HG03103 (cell line): Measurements from ENCODE around the gene FOXP1.
A peak's percentile ranks its signal among the peaks of the same experiment; 100 is the strongest.

Experiments
- ATAC-seq: cut with Tn5 transposase; IDR thresholded peaks from one replicate; pipeline ENCODE4 v1.9.1; 2021; ENCODE audit warnings: low read depth; ENCODE audit not compliant: unreplicated experiment

FOXP1 gene

GRCh38 chr3:71142441-71143161 lies 440.9 kb downstream of the FOXP1 start:
- no peak for ATAC-seq

GRCh38 chr3:71140477-71140876 lies 443.1 kb downstream of the FOXP1 start:
- ATAC-seq, result no peak

GRCh38 chr3:71139496-71139895 lies 444.0 kb downstream of the FOXP1 start:
- ATAC-seq, result no peak

- ATAC-seq, result no peak
Observed at GRCh38 chr3:71138410-71138809, 445.1 kb downstream of the FOXP1 start.

- no peak for ATAC-seq
Observed at GRCh38 chr3:71136276-71136675, 447.3 kb downstream of the FOXP1 start.

GRCh38 chr3:71135373-71136088 lies 448.0 kb downstream of the FOXP1 start:
- no peak for ATAC-seq

- no peak for ATAC-seq
Observed at GRCh38 chr3:71134521-71134920, 449.0 kb downstream of the FOXP1 start.

GRCh38 chr3:71133865-71134264 lies 449.7 kb downstream of the FOXP1 start:
- no peak for ATAC-seq

- ATAC-seq, result no peak
Observed at GRCh38 chr3:71132995-71133730, 450.4 kb downstream of the FOXP1 start.

- ATAC-seq, result no peak
Observed at GRCh38 chr3:71131375-71132314, 451.9 kb downstream of the FOXP1 start.

GRCh38 chr3:71130471-71131374 lies 452.8 kb downstream of the FOXP1 start:
- peak; percentile 59 for ATAC-seq

GRCh38 chr3:71129611-71130431 lies 453.7 kb downstream of the FOXP1 start:
- ATAC-seq, result no peak

GRCh38 chr3:71128961-71129360 lies 454.6 kb downstream of the FOXP1 start:
- ATAC-seq, result no peak

- no peak for ATAC-seq
Observed at GRCh38 chr3:71127844-71128243, 455.7 kb downstream of the FOXP1 start.

- ATAC-seq, result no peak
Observed at GRCh38 chr3:71127052-71127831, 456.3 kb downstream of the FOXP1 start.

- no peak for ATAC-seq
Observed at GRCh38 chr3:71125738-71126137, 457.8 kb downstream of the FOXP1 start.

GRCh38 chr3:71124048-71124447 lies 459.5 kb downstream of the FOXP1 start:
- ATAC-seq, result no peak

- ATAC-seq, result no peak
Observed at GRCh38 chr3:71122641-71123040, 460.9 kb downstream of the FOXP1 start.
